OCI-LY3 (cell line): Measurements from ENCODE around the gene B9D2.

Source experiments
- EZH2phosphoT487 ChIP-seq: fragments of 200-600 bp; shearing (Covaris generic); IDR thresholded peaks from 2 replicates; pipeline ENCODE4 v1.6.1; 2018; ENCODE audit warnings: antibody characterized with exemption, mixed run types, low read depth
- TF ChIP-seq, protein P1 (sequence below): fragments of 200-600, 300-600 bp; sonication (generic); IDR thresholded peaks from 2 replicates; pipeline ENCODE4 v1.5.1; 2014; ENCODE audit warnings: antibody characterized with exemption, low read length, low read depth

- TF ChIP-seq, protein P1, sequence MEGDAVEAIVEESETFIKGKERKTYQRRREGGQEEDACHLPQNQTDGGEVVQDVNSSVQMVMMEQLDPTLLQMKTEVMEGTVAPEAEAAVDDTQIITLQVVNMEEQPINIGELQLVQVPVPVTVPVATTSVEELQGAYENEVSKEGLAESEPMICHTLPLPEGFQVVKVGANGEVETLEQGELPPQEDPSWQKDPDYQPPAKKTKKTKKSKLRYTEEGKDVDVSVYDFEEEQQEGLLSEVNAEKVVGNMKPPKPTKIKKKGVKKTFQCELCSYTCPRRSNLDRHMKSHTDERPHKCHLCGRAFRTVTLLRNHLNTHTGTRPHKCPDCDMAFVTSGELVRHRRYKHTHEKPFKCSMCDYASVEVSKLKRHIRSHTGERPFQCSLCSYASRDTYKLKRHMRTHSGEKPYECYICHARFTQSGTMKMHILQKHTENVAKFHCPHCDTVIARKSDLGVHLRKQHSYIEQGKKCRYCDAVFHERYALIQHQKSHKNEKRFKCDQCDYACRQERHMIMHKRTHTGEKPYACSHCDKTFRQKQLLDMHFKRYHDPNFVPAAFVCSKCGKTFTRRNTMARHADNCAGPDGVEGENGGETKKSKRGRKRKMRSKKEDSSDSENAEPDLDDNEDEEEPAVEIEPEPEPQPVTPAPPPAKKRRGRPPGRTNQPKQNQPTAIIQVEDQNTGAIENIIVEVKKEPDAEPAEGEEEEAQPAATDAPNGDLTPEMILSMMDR: no peak
- TF ChIP-seq EZH2phosphoT487: no peak
Observed at GRCh38 chr19:41327576-41328156, 36.3 kb downstream of the B9D2 start.
